T-cell (primary cell): ENCODE data around the gene CYP2U1. TPM values are rescaled to one million over a fixed set of nuclear protein-coding genes. Genes with fewer than 3 reads are reported as not detected.
A peak's percentile ranks its signal among the peaks of the same experiment; 100 is the strongest.

Source experiments
- ATAC-seq, 4 experiments: fragments of 200-7000 bp in 3 of 4; fragments of 150-1000 bp in 1 of 4; cut with Tn5 transposase; replicated peaks in 1 of 4; 1 replicate in 3 of 4; 2 replicates in 1 of 4; pipeline ENCODE4 v1.10.0; 2021; ENCODE audit warnings: moderate library complexity in 3 of 4, mild to moderate bottlenecking in 2 of 4, moderate number of reproducible peaks in 1 of 4
- CTCF ChIA-PET, 2 donors: fragments of 300-600 bp; sonication (Branson Sonifier 250); formaldehyde crosslinking; loops; one replicate each; lab custom pipeline; 2022; ENCODE audit warnings: antibody characterized with exemption in 2 of 2; lab: Charles Lee
- POLR2A ChIA-PET, 2 donors: fragments of 300-600 bp; sonication (Branson Sonifier 250); formaldehyde crosslinking; loops; one replicate each; lab custom pipeline; 2022; ENCODE audit warnings: antibody characterized with exemption in 2 of 2; lab: Charles Lee
- DNase-seq, 35 experiments: peaks; one replicate each; pipeline versions ENCODE4 v3.0.0 to v3.0.0-alpha.2; 2013 to 2023
- H3K27ac ChIP-seq: one replicate; pipeline ENCODE4 v1.5.1; 2013; ENCODE audit warnings: low read length
- H3K27me3 ChIP-seq, 2 experiments: replicated peaks in 1 of 2; 1 replicate in 1 of 2; 2 replicates in 1 of 2; pipeline versions ENCODE4 v1.6.1 to v1.7.0; 2013; ENCODE audit warnings: low read length in 1 of 2, mixed read lengths in 1 of 2; ENCODE audit not compliant: control insufficient read depth in 2 of 2, insufficient read depth in 2 of 2; ENCODE audit errors: extremely low read depth in 1 of 2
- H3K36me3 ChIP-seq, 2 donors: 1 replicate in 1 of 2; 2 replicates in 1 of 2; pipeline versions ENCODE4 v1.6.1 to v1.7.0; 2013; ENCODE audit warnings: low read length in 1 of 2; ENCODE audit not compliant: control insufficient read depth in 2 of 2, insufficient read depth in 1 of 2; ENCODE audit errors: extremely low read depth in 1 of 2
- H3K4me1 ChIP-seq, 2 experiments: 1 replicate in 1 of 2; 2 replicates in 1 of 2; pipeline versions ENCODE4 v1.6.1 to v1.7.0; 2013; ENCODE audit warnings: low read length in 2 of 2, mixed read lengths in 1 of 2; ENCODE audit not compliant: insufficient read depth in 2 of 2, control insufficient read depth in 1 of 2; ENCODE audit errors: extremely low read depth in 1 of 2
- H3K4me3 ChIP-seq, 2 donors: 1 replicate in 1 of 2; 2 replicates in 1 of 2; pipeline versions ENCODE4 v1.5.1 to v1.7.0; 2013; ENCODE audit warnings: mild to moderate bottlenecking in 2 of 2, low read length in 1 of 2, moderate library complexity in 1 of 2; ENCODE audit not compliant: control insufficient read depth in 1 of 2; ENCODE audit errors: extremely low read depth in 1 of 2
- H3K9me3 ChIP-seq: 2 replicates; pipeline ENCODE4 v1.7.0; 2013
- H3K27ac Mint-ChIP-seq, 2 donors: one replicate each; pipeline ENCODE4 v1.8.0; 2020 to 2021; ENCODE audit warnings: mild to moderate bottlenecking in 2 of 2, mixed read lengths in 2 of 2
- H3K27me3 Mint-ChIP-seq, 2 donors: one replicate each; pipeline ENCODE4 v1.8.0; 2021 to 2022; ENCODE audit warnings: mixed read lengths in 2 of 2
- H3K36me3 Mint-ChIP-seq: one replicate; pipeline ENCODE4 v1.8.0; 2021; ENCODE audit warnings: mixed read lengths
- H3K4me1 Mint-ChIP-seq, 3 donors: one replicate each; pipeline ENCODE4 v1.8.0; 2020 to 2022; ENCODE audit warnings: mixed read lengths in 3 of 3, mild to moderate bottlenecking in 1 of 3
- H3K4me3 Mint-ChIP-seq, 3 donors: one replicate each; pipeline ENCODE4 v1.8.0; 2020 to 2022; ENCODE audit warnings: mild to moderate bottlenecking in 3 of 3, mixed read lengths in 3 of 3, moderate library complexity in 3 of 3
- H3K9me3 Mint-ChIP-seq, 3 donors: one replicate each; pipeline ENCODE4 v1.8.0; 2020 to 2022; ENCODE audit warnings: mixed read lengths in 3 of 3
- WGBS: methylation state at CpG from one replicate; pipeline ENCODE4 v1.1.5; 2013; ENCODE audit warnings: missing lambda C conversion rate; ENCODE audit not compliant: insufficient coverage; 5-methylcytosine and 5-hydroxymethylcytosine counted together
- total RNA-seq, 35 experiments: library from RNA in 6 of 35; stranded (reverse) in 6 of 35; fragments of 120-200 nt in 1 of 35; gene quantifications; one replicate each; pipeline versions ENCODE4 v1.2.1 to v1.2.4 and lab custom pipeline; 2013 to 2026

CYP2U1 gene
- total RNA-seq, 5 donors from 2014 or later (not counting 1 experiment from before 2014, with no cell fraction given), result 3.3 to 7.8 (median 5.8) TPM

- DNase-seq (no peak), ATAC-seq (no peak)
- Histone ChIP-seq H3K27ac (no peak overlapping the region), H3K27me3 (no peaks in the 10 kb centered on the region), H3K4me3 (no peak overlapping the region), H3K4me1 (peaks cover 12 to 18% of the 10 kb centered on the region in 2 experiments), H3K9me3 (no peaks in the 10 kb centered on the region), H3K36me3 (no peaks in the 10 kb centered on the region)
- Mint-ChIP-seq H3K36me3 (peaks cover 8% of the 10 kb centered on the region), H3K27me3 (no peaks in the 10 kb centered on the region), H3K4me3 (no peak overlapping the region), H3K9me3 (no peaks in the 10 kb centered on the region), H3K4me1 (peaks cover 57 to 83% (median 57%) of the 10 kb centered on the region in 3 donors), H3K27ac (peak overlapping the region in 1 of 2 donors; percentile 12)
- CTCF ChIA-PET, result interaction anchor here (0.6 to 1.3 kb wide), 5 partner anchors 22 to 1583 kb away, joined by 3 to 4 read pairs (median 3); no protein-coding TSS in a partner anchor
- WGBS, result 43% methylated on average over 1 of the region's 3 CpGs
- POLR2A ChIA-PET, result interaction anchor here in 1 of 2 donors (0.6 kb wide), 3 partner anchors 10 to 1746 kb away, joined by 3 to 5 read pairs (median 3); no protein-coding TSS in a partner anchor
These were observed 62.6 kb downstream of the CYP2U1 start for GRCh38 chr4:107993969-107994368.

GRCh38 chr4:107994894-107995293 is 63.5 kb downstream of the CYP2U1 start:
- H3K4me1 ChIP-seq, result peaks cover 10 to 14% of the 10 kb centered on the region in 2 experiments
- POLR2A ChIA-PET, result no interaction called here
- no peak overlapping the region for H3K27ac ChIP-seq
- Mint-ChIP-seq H3K36me3 (peaks cover 14% of the 10 kb centered on the region), H3K9me3 (no peaks in the 10 kb centered on the region), H3K4me3 (no peak overlapping the region), H3K27me3 (no peaks in the 10 kb centered on the region), H3K27ac (no peak overlapping the region), H3K4me1 (peaks cover 51 to 88% (median 54%) of the 10 kb centered on the region in 3 donors)
- no peaks in the 10 kb centered on the region for H3K36me3 ChIP-seq
- H3K27me3 ChIP-seq, result no peaks in the 10 kb centered on the region
- no peaks in the 10 kb centered on the region for H3K9me3 ChIP-seq
- no peak overlapping the region for H3K4me3 ChIP-seq
- DNase-seq, result no peak
- CTCF ChIA-PET, result interaction anchor here in 1 of 2 donors (0.7 to 1.1 kb wide), 2 partner anchors 21 to 288 kb away, joined by 4 read pairs; no protein-coding TSS in a partner anchor
- no peak for ATAC-seq

- H3K27me3 Mint-ChIP-seq, result no peaks in the 10 kb centered on the region
- no peak overlapping the region for H3K4me3 ChIP-seq
- H3K27ac Mint-ChIP-seq, result no peak overlapping the region
- no peaks in the 10 kb centered on the region for H3K36me3 ChIP-seq
- peaks cover 26% of the 10 kb centered on the region for H3K36me3 Mint-ChIP-seq
- H3K9me3 Mint-ChIP-seq, result no peaks in the 10 kb centered on the region
- peaks cover 36 to 79% (median 43%) of the 10 kb centered on the region in 3 donors for H3K4me1 Mint-ChIP-seq
- CTCF ChIA-PET, result interaction anchor here in 1 of 2 donors (0.6 kb wide), 1 partner anchor 57 kb away, joined by 5 read pairs; no protein-coding TSS in a partner anchor
- WGBS, result 93% methylated on average over 3 of the region's 5 CpGs
- POLR2A ChIA-PET, result no interaction called here
- DNase-seq (no peak), ATAC-seq (no peak)
- no peaks in the 10 kb centered on the region for H3K27me3 ChIP-seq
- no peak overlapping the region for H3K4me3 Mint-ChIP-seq
- no peak overlapping the region for H3K27ac ChIP-seq
- H3K9me3 ChIP-seq, result no peaks in the 10 kb centered on the region
- H3K4me1 ChIP-seq, result peaks cover 2 to 12% of the 10 kb centered on the region in 2 experiments
These were observed 65.8 kb downstream of the CYP2U1 start for GRCh38 chr4:107996949-107997788.

- Mint-ChIP-seq H3K27me3 (no peaks in the 10 kb centered on the region), H3K4me1 (peaks cover 33 to 79% (median 41%) of the 10 kb centered on the region in 3 donors), H3K27ac (no peak overlapping the region), H3K9me3 (no peaks in the 10 kb centered on the region), H3K36me3 (peaks cover 29% of the 10 kb centered on the region), H3K4me3 (no peak overlapping the region)
- H3K27ac ChIP-seq, result no peak overlapping the region
- no peaks in the 10 kb centered on the region for H3K9me3 ChIP-seq
- POLR2A ChIA-PET, result no interaction called here
- no peak for ATAC-seq
- WGBS, result no CpG with 5 or more reads among the region's 2 CpGs
- H3K27me3 ChIP-seq, result no peaks in the 10 kb centered on the region
- no peak for DNase-seq
- peaks cover 2 to 10% of the 10 kb centered on the region in 2 experiments for H3K4me1 ChIP-seq
- no peaks in the 10 kb centered on the region for H3K36me3 ChIP-seq
- H3K4me3 ChIP-seq, result no peak overlapping the region
- CTCF ChIA-PET, result interaction anchor here in 1 of 2 donors (0.6 kb wide), 1 partner anchor 57 kb away, joined by 5 read pairs; no protein-coding TSS in a partner anchor
These were observed 66.4 kb downstream of the CYP2U1 start for GRCh38 chr4:107997794-107998193.

GRCh38 chr4:107999932-108000539 is 68.7 kb downstream of the CYP2U1 start:
- DNase-seq (no peak), ATAC-seq (no peak)
- H3K36me3 ChIP-seq, result no peaks in the 10 kb centered on the region
- ChIA-PET CTCF (interaction anchor here in 1 of 2 donors (1.0 kb wide), 1 partner anchor 19 kb away, joined by 6 read pairs; no protein-coding TSS in a partner anchor), POLR2A (interaction anchor here in 1 of 2 donors (0.5 kb wide), 2 partner anchors 643 to 658 kb away, joined by 4 to 5 read pairs; no protein-coding TSS in a partner anchor)
- Mint-ChIP-seq H3K4me1 (peaks cover 33 to 80% (median 40%) of the 10 kb centered on the region in 3 donors), H3K4me3 (no peak overlapping the region), H3K27ac (no peak overlapping the region), H3K9me3 (no peaks in the 10 kb centered on the region), H3K36me3 (peaks cover 29% of the 10 kb centered on the region), H3K27me3 (no peaks in the 10 kb centered on the region)
- peaks cover 7 to 16% of the 10 kb centered on the region in 2 experiments for H3K4me1 ChIP-seq
- H3K4me3 ChIP-seq, result no peak overlapping the region
- no peaks in the 10 kb centered on the region for H3K27me3 ChIP-seq
- no peak overlapping the region for H3K27ac ChIP-seq
- WGBS, result no CpG with 5 or more reads among the region's 2 CpGs
- H3K9me3 ChIP-seq, result no peaks in the 10 kb centered on the region

GRCh38 chr4:108001540-108002135 is 70.3 kb downstream of the CYP2U1 start:
- no peaks in the 10 kb centered on the region for H3K9me3 Mint-ChIP-seq
- no peaks in the 10 kb centered on the region for H3K36me3 ChIP-seq
- DNase-seq, result no peak
- H3K4me3 Mint-ChIP-seq, result no peak overlapping the region
- H3K4me3 ChIP-seq, result no peak overlapping the region
- no peak overlapping the region for H3K27ac ChIP-seq
- H3K4me1 ChIP-seq, result peaks cover 10 to 16% of the 10 kb centered on the region in 2 experiments
- H3K4me1 Mint-ChIP-seq, result peaks cover 26 to 79% (median 39%) of the 10 kb centered on the region in 3 donors
- ChIA-PET POLR2A (interaction anchor here in 1 of 2 donors (0.5 to 0.7 kb wide), 3 partner anchors 11 to 511 kb away, joined by 3 to 6 read pairs (median 4); no protein-coding TSS in a partner anchor), CTCF (interaction anchor here in 1 of 2 donors (0.6 kb wide), 1 partner anchor 173 kb away, joined by 5 read pairs; no protein-coding TSS in a partner anchor)
- H3K27me3 Mint-ChIP-seq, result no peaks in the 10 kb centered on the region
- no CpG with 5 or more reads among the region's 3 CpGs for WGBS
- no peak overlapping the region for H3K27ac Mint-ChIP-seq
- H3K36me3 Mint-ChIP-seq, result peaks cover 23% of the 10 kb centered on the region
- no peaks in the 10 kb centered on the region for H3K9me3 ChIP-seq
- no peak for ATAC-seq
- H3K27me3 ChIP-seq, result no peaks in the 10 kb centered on the region
